Right atrium auricular region (tissue), 2 donors: Measurements from ENCODE around the gene KRT6B. TPM values are rescaled to one million over a fixed set of nuclear protein-coding genes. Genes with fewer than 3 reads are reported as not detected.

Experiments
- DNase-seq: peaks from one replicate; pipeline ENCODE4 v3.0.0-alpha.2; 2019; ENCODE audit warnings: low spot score
- H3K27ac ChIP-seq, 2 donors: fragments of 200-600 bp; sonication (generic); 1 replicate in 1 of 2; 2 replicates in 1 of 2; pipeline ENCODE4 v1.5.1; 2016 to 2019
- H3K27me3 ChIP-seq, 2 donors: fragments of 200-600 bp; sonication (generic); one replicate each; pipeline versions ENCODE4 v1.5.1 to v1.6.0; 2017 to 2019
- H3K36me3 ChIP-seq: fragments of 200-600 bp; sonication (generic); one replicate; pipeline ENCODE4 v1.5.1; 2016
- H3K4me1 ChIP-seq, 2 donors: fragments of 200-600 bp; sonication (generic); one replicate each; pipeline versions ENCODE4 v1.5.1 to v1.6.0; 2017 to 2019
- H3K4me3 ChIP-seq, 2 donors: fragments of 200-600 bp; sonication (generic); 1 replicate in 1 of 2; 2 replicates in 1 of 2; pipeline ENCODE4 v1.5.1; 2017 to 2019; ENCODE audit warnings: mild to moderate bottlenecking in 1 of 2, moderate library complexity in 1 of 2
- H3K9me3 ChIP-seq, 2 donors: fragments of 200-600 bp; sonication (generic); one replicate each; pipeline ENCODE4 v1.5.1; 2019
- total RNA-seq, 2 donors: library from RNA; depleted of rRNA; stranded (reverse); fragments of >200 nt; gene quantifications; one replicate each; pipeline ENCODE4 v1.1.0, GENCODE V29; 2016
- TF ChIP-seq, protein P1 (sequence below), 2 donors: fragments of 200-600 bp; sonication (generic); IDR thresholded peaks; one replicate each; pipeline ENCODE4 v1.5.1; 2019; ENCODE audit warnings: antibody characterized with exemption in 2 of 2

The KRT6B gene
- total RNA-seq, 2 donors from 2014 or later, result not detected

DNA sequence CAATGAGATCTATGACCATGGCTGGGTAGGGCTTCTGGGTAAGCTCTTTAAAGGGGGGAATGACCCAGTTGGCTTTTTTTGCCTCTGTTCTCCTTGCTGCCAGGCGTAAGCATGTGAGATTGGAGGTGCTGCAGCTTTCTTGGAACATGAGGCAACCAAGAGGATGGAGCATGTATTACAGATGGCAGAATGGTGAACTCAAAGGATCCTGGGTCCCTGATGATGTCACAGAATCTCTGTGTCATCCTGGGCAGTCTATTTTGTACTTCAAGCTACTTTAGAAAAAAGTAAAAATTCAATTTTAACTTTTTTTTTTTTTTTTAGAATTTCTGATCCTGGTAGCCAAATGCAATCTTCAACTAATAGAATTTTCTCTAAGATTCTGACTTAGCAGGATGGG, 53.8 kb downstream of the KRT6B start:
- no peaks in the 10 kb centered on the region for H3K27me3 ChIP-seq
- no peaks in the 10 kb centered on the region for H3K9me3 ChIP-seq
- no peaks in the 10 kb centered on the region for H3K36me3 ChIP-seq
- H3K4me3 ChIP-seq, result no peak overlapping the region
- no peak overlapping the region for H3K27ac ChIP-seq
- H3K4me1 ChIP-seq, result no peaks in the 10 kb centered on the region
- TF ChIP-seq, protein P1, sequence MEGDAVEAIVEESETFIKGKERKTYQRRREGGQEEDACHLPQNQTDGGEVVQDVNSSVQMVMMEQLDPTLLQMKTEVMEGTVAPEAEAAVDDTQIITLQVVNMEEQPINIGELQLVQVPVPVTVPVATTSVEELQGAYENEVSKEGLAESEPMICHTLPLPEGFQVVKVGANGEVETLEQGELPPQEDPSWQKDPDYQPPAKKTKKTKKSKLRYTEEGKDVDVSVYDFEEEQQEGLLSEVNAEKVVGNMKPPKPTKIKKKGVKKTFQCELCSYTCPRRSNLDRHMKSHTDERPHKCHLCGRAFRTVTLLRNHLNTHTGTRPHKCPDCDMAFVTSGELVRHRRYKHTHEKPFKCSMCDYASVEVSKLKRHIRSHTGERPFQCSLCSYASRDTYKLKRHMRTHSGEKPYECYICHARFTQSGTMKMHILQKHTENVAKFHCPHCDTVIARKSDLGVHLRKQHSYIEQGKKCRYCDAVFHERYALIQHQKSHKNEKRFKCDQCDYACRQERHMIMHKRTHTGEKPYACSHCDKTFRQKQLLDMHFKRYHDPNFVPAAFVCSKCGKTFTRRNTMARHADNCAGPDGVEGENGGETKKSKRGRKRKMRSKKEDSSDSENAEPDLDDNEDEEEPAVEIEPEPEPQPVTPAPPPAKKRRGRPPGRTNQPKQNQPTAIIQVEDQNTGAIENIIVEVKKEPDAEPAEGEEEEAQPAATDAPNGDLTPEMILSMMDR (IDR thresholded peaks at IDR 0.05), result no peak
- DNase-seq, result no peak

DNA sequence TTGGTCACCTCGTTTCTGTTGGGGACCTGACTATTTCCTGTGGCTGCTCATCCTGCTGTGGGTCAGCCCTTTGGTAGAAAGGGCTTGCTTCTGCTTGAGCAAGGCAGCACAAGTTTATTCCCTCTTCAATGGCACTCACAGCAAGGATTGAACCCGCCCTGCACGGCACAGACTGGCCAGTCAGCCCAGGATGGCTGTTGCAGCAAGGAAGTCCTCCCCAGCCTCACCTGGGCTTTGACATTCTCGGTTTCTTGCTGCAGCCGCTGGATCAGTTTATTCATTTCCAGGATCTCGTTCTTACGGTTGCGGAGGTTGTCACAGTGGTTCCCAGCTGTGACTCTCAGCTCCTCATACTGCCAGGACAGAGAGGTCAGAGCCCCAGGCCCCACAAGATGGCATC, 55.3 kb downstream of the KRT6B start:
- Histone ChIP-seq H3K9me3 (no peaks in the 10 kb centered on the region), H3K27me3 (no peaks in the 10 kb centered on the region), H3K27ac (no peak overlapping the region), H3K4me1 (no peaks in the 10 kb centered on the region), H3K4me3 (no peak overlapping the region), H3K36me3 (no peaks in the 10 kb centered on the region)
- no peak for DNase-seq
- TF ChIP-seq, protein P1 (IDR thresholded peaks at IDR 0.05), result no peak

Other genes starting within 250 kb of the KRT6B start
- 10 to 100 TPM; 14.7 to 58.4 TPM for gene KRT7, start 218.9 kb downstream of the KRT6B start, total RNA-seq
- gene KRT86, start 177.5 kb downstream of the KRT6B start, total RNA-seq, result not detected
- not detected for gene KRT81, start 160.6 kb downstream of the KRT6B start, total RNA-seq
- gene KRT83, start 130.7 kb downstream of the KRT6B start, total RNA-seq, result not detected
- not detected for gene KRT85, start 84.7 kb downstream of the KRT6B start, total RNA-seq
- gene KRT84, start 66.5 kb downstream of the KRT6B start, total RNA-seq, result under 1 TPM in 1 of 2 donors, not detected in 1; 0.28 TPM
- gene KRT82, start 45.8 kb downstream of the KRT6B start, total RNA-seq, result not detected
- not detected for gene KRT75, start 17.8 kb downstream of the KRT6B start, total RNA-seq
- not detected for gene KRT6C, start 21.7 kb upstream of the KRT6B start, total RNA-seq
- gene KRT6A, start 41.1 kb upstream of the KRT6B start, total RNA-seq, result 1 to 10 TPM in 1 of 2 donors, under 1 TPM in 1; 0.48 to 7.4 TPM
- gene KRT5, start 68.2 kb upstream of the KRT6B start, total RNA-seq, result 10 to 100 TPM in 1 of 2 donors, 1 to 10 TPM in 1; 1.4 to 12.1 TPM
- gene KRT71, start 101.0 kb upstream of the KRT6B start, total RNA-seq, result not detected
- gene KRT74, start 121.7 kb upstream of the KRT6B start, total RNA-seq, result 1 to 10 TPM in 1 of 2 donors, not detected in 1; 2.9 TPM
- gene KRT72, start 149.3 kb upstream of the KRT6B start, total RNA-seq, result not detected
- gene KRT73, start 166.4 kb upstream of the KRT6B start, total RNA-seq, result not detected
- gene KRT2, start 200.1 kb upstream of the KRT6B start, total RNA-seq, result not detected
- not detected for gene KRT1, start 228.3 kb upstream of the KRT6B start, total RNA-seq